ENCODE results near the gene TBC1D19. TPM values are rescaled to one million over a fixed set of nuclear protein-coding genes. Genes with fewer than 3 reads are reported as not detected.
"Not testable (repeated sequence)": the region's sequence is repeated elsewhere in the genome, so short reads cannot be mapped to it uniquely, and the experiment has no call there.

The TBC1D19 gene
- total RNA-seq, 1 experiment from 2014 or later = 2.2 TPM

DNA sequence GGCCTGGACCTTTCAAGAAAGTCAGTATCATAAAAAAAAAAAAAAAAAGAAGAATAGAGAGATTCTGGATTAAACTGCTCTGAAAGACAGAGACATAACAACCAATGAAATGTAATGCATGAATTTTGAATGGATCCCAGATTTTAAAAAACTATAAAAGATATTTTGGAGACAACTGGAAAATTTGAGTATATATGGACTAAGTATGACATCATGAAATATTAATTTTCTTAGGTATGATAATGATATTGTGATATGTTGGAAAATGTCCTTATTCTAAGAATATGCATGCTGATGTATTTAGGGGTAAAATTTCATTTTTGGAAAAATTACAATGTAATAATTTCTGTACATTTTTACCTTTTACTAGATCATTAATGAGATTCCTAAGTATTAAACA is 52.6 kb downstream of the TBC1D19 start:
- DNase-seq (ENCODE audit: low read depth, low spot score) (no peak), ATAC-seq (no peak)
- BruUV-seq (replicated peaks) = no TSS peak
- Histone ChIP-seq H3K27ac (ENCODE audit: low read length) (no peak overlapping the region), H3K27me3 (ENCODE audit: control insufficient read depth, insufficient read depth, low read length) (no peaks in the 10 kb centered on the region), H3K4me3 (ENCODE audit: low read depth in 2 of 2, low read length in 2 of 2) (no peak overlapping the region), H3K9me3 (ENCODE audit: control insufficient read depth, insufficient read depth, low read depth, low read length) (no peaks in the 10 kb centered on the region), H3K36me3 (ENCODE audit: control insufficient read depth, insufficient read depth, low read length) (no peaks in the 10 kb centered on the region), H3K4me1 (ENCODE audit: control insufficient read depth, insufficient read depth, low read length) (no peaks in the 10 kb centered on the region)
- no peak for TF ChIP-seq SIN3A (IDR thresholded peaks at IDR 0.05; ENCODE audit: borderline replicate concordance, insufficient read depth, low read depth, low read length)
- TF ChIP-seq TCF7L2 (IDR thresholded peaks at IDR 0.05; ENCODE audit: low read depth, low read length) = no peak
- TF ChIP-seq POLR2AphosphoS5 (IDR thresholded peaks at IDR 0.05; ENCODE audit: low read depth, low read length) = no peak
- TF ChIP-seq REST (IDR thresholded peaks at IDR 0.05; ENCODE audit: insufficient read depth in 1 of 2, low read depth in 2 of 2, low read length in 1 of 2) = no peak
- TF ChIP-seq, protein P1, sequence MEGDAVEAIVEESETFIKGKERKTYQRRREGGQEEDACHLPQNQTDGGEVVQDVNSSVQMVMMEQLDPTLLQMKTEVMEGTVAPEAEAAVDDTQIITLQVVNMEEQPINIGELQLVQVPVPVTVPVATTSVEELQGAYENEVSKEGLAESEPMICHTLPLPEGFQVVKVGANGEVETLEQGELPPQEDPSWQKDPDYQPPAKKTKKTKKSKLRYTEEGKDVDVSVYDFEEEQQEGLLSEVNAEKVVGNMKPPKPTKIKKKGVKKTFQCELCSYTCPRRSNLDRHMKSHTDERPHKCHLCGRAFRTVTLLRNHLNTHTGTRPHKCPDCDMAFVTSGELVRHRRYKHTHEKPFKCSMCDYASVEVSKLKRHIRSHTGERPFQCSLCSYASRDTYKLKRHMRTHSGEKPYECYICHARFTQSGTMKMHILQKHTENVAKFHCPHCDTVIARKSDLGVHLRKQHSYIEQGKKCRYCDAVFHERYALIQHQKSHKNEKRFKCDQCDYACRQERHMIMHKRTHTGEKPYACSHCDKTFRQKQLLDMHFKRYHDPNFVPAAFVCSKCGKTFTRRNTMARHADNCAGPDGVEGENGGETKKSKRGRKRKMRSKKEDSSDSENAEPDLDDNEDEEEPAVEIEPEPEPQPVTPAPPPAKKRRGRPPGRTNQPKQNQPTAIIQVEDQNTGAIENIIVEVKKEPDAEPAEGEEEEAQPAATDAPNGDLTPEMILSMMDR (IDR thresholded peaks at IDR 0.05) = no peak
- intact Hi-C loops (cut with micrococcal nuclease; ENCODE audit: unreplicated experiment) (no loop called here), in situ Hi-C loops (cut with HindIII; ENCODE audit: low pct_unique_long_range_greater_than_20kb, low sequenced_read_pairs) (no loop called here)
- ChIA-PET CTCF (no interaction called here), POLR2A (no interaction called here)

- H3K36me3 ChIP-seq (ENCODE audit: control insufficient read depth, insufficient read depth, low read length); H3K4me3 ChIP-seq (ENCODE audit: low read depth in 2 of 2, low read length in 2 of 2); H3K27ac ChIP-seq (ENCODE audit: low read length); DNase-seq (ENCODE audit: low read depth, low spot score); H3K4me1 ChIP-seq (ENCODE audit: control insufficient read depth, insufficient read depth, low read length); H3K9me3 ChIP-seq (ENCODE audit: control insufficient read depth, insufficient read depth, low read depth, low read length); ATAC-seq; BruUV-seq (replicated peaks); in situ Hi-C loops (cut with HindIII; ENCODE audit: low pct_unique_long_range_greater_than_20kb, low sequenced_read_pairs); CTCF ChIA-PET; H3K27me3 ChIP-seq (ENCODE audit: control insufficient read depth, insufficient read depth, low read length); POLR2A ChIA-PET; intact Hi-C loops (cut with micrococcal nuclease; ENCODE audit: unreplicated experiment): not testable (repeated sequence)
Observed at GRCh38 chr4:26640639-26641038, 56.8 kb downstream of the TBC1D19 start.

DNA sequence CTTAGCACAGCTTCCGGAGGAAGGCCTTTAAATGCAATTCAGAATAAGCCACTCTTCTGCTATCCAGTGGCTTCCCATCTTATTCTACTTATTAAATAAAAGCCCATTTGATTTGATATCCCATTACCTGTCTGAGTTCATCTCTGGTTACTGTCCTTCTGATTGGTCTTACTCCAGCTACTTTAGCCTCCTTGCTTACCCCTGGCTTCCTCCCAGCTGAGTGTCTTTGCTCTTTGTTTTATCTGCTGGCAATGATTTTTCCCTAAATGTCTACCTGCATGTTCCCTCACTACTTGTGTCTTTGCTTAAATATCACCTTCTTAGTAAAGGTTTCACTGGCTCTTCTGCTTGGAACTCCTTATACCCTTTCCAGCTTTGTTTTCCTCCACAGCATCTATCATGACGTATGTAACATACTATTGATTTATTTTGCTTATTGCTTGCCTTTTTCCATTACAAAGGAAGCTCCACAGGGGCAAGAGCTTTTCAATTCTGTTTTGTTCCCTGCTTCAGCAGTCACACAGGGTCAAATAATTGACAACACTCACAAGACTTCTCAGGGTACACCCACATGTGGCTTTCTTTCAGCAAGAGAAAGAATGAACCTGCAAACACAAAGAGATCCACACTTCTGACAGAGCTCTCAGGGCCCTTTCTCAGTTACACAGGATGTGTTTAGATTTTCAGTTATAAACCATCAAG is 63.8 kb downstream of the TBC1D19 start:
- BruUV-seq (replicated peaks) = no TSS peak
- H3K27ac ChIP-seq (ENCODE audit: low read length) = no peak overlapping the region
- in situ Hi-C loops (cut with HindIII; ENCODE audit: low pct_unique_long_range_greater_than_20kb, low sequenced_read_pairs) = no loop called here
- DNase-seq (ENCODE audit: low read depth, low spot score) = no peak
- intact Hi-C loops (cut with micrococcal nuclease; ENCODE audit: unreplicated experiment) = no loop called here
- TF ChIP-seq REST (IDR thresholded peaks at IDR 0.05; ENCODE audit: insufficient read depth in 1 of 2, low read depth in 2 of 2, low read length in 1 of 2) = no peak
- TF ChIP-seq, protein P1 (IDR thresholded peaks at IDR 0.05) = no peak
- TF ChIP-seq POLR2AphosphoS5 (IDR thresholded peaks at IDR 0.05; ENCODE audit: low read depth, low read length) = no peak
- TF ChIP-seq TCF7L2 (IDR thresholded peaks at IDR 0.05; ENCODE audit: low read depth, low read length) = no peak
- TF ChIP-seq SIN3A (IDR thresholded peaks at IDR 0.05; ENCODE audit: borderline replicate concordance, insufficient read depth, low read depth, low read length) = no peak
- H3K4me1 ChIP-seq (ENCODE audit: control insufficient read depth, insufficient read depth, low read length) = no peaks in the 10 kb centered on the region
- no peak overlapping the region for H3K4me3 ChIP-seq (ENCODE audit: low read depth in 2 of 2, low read length in 2 of 2)
- ChIA-PET CTCF (no interaction called here), POLR2A (no interaction called here)
- no peaks in the 10 kb centered on the region for H3K9me3 ChIP-seq (ENCODE audit: control insufficient read depth, insufficient read depth, low read depth, low read length)
- ATAC-seq = no peak
- H3K36me3 ChIP-seq (ENCODE audit: control insufficient read depth, insufficient read depth, low read length) = no peaks in the 10 kb centered on the region
- H3K27me3 ChIP-seq (ENCODE audit: control insufficient read depth, insufficient read depth, low read length) = no peaks in the 10 kb centered on the region

Data from Panc1 (cell line).